HCT116 (cell line): Measurements from ENCODE around the gene FAR2.

Experiments used
- ATF3 ChIP-seq: IDR thresholded peaks from 2 replicates; pipeline ENCODE4 v1.6.1; 2012
- CBX3 ChIP-seq: IDR thresholded peaks from 2 replicates; pipeline ENCODE4 v1.6.1; 2012; ENCODE audit warnings: low read depth
- CTCF ChIP-seq, 3 experiments: fragments of 200-600 bp in 1 of 3; sonication (generic) in 1 of 3; IDR thresholded peaks in 2 of 3; conservative IDR thresholded peaks in 1 of 3; 2 replicates each; pipeline ENCODE4 v1.5.1; 2012 to 2017; ENCODE audit warnings: low read depth in 2 of 3, low read length in 2 of 3, antibody characterized with exemption in 1 of 3, borderline replicate concordance in 1 of 3, control low read depth in 1 of 3, mild to moderate bottlenecking in 1 of 3, mixed read lengths in 1 of 3, mixed run types in 1 of 3, moderate library complexity in 1 of 3; ENCODE audit not compliant: insufficient read depth in 1 of 3
- EGR1 ChIP-seq: IDR thresholded peaks from 2 replicates; pipeline ENCODE4 v1.6.1; 2012; ENCODE audit warnings: low read depth
- EZH2 ChIP-seq: fragments of 200-600 bp; sonication (generic); IDR thresholded peaks from 2 replicates; pipeline ENCODE4 v1.6.1; 2017; ENCODE audit warnings: antibody characterized with exemption, mixed run types
- JUND ChIP-seq: IDR thresholded peaks from 2 replicates; pipeline ENCODE4 v1.6.1; 2012
- MAX ChIP-seq: IDR thresholded peaks from 2 replicates; pipeline ENCODE4 v1.6.1; 2012
- POLR2A ChIP-seq: IDR thresholded peaks from 2 replicates; pipeline ENCODE4 v1.7.0; 2011; ENCODE audit warnings: borderline replicate concordance; ENCODE audit not compliant: insufficient read depth, insufficient read length; ENCODE audit errors: extremely low read depth
- POLR2AphosphoS5 ChIP-seq: IDR thresholded peaks from 2 replicates; pipeline ENCODE4 v1.6.1; 2011; ENCODE audit warnings: mild to moderate bottlenecking, low read depth, low read length, moderate library complexity
- REST ChIP-seq: IDR thresholded peaks from 2 replicates; pipeline ENCODE4 v1.6.1; 2012; ENCODE audit warnings: low read depth
- TCF7L2 ChIP-seq: IDR thresholded peaks from 2 replicates; pipeline ENCODE4 v1.7.0; 2011; ENCODE audit warnings: borderline replicate concordance, inconsistent platforms; ENCODE audit not compliant: insufficient read depth, insufficient read length; ENCODE audit errors: extremely low read depth
- ZBTB33 ChIP-seq: IDR thresholded peaks from 2 replicates; pipeline ENCODE4 v1.6.1; 2011; ENCODE audit warnings: mild to moderate bottlenecking, low read length, moderate library complexity; ENCODE audit not compliant: insufficient replicate concordance; ENCODE audit errors: extremely low read depth

GRCh38 chr12:29232086-29232485, 83.0 kb downstream of the FAR2 start:
- no peak for TF ChIP-seq EZH2
- no peak for TF ChIP-seq CTCF (IDR thresholded peaks at IDR 0.05 in 2 of 3, conservative IDR thresholded peaks at IDR 0.05 in 1 of 3; ENCODE audit: borderline replicate concordance in 1 of 3, insufficient read depth in 1 of 3, low read depth in 2 of 3, low read length in 2 of 3)
- no peak for TF ChIP-seq POLR2A
- no peak for TF ChIP-seq POLR2AphosphoS5
- no peak for TF ChIP-seq ZBTB33
- TF ChIP-seq MAX = no peak
- no peak for TF ChIP-seq CBX3
- no peak for TF ChIP-seq TCF7L2
- TF ChIP-seq REST = no peak
- TF ChIP-seq ATF3 = no peak
- TF ChIP-seq JUND = no peak
- no peak for TF ChIP-seq EGR1
